ENCODE measurements around the gene RHBDD2.
"Not testable (repeated sequence)": the region's sequence is repeated elsewhere in the genome, so short reads cannot be mapped to it uniquely, and the experiment has no call there.

RHBDD2 gene

GRCh38 chr7:75870557-75871161 lies 8.2 kb upstream of the RHBDD2 start:
- no peak overlapping the region for H3K4me3 ChIP-seq (ENCODE audit: low read depth, low read length)
- ChIA-PET CTCF (interaction anchor here (1.3 to 12.6 kb wide), 2 partner anchors 150 to 444 kb away, joined by 3 to 229 read pairs; no protein-coding TSS in a partner anchor), POLR2A (no interaction called here)
- no peak for DNase-seq (ENCODE audit: low read depth, low spot score)
- TF ChIP-seq CTCF (IDR thresholded peaks at IDR 0.05; ENCODE audit: insufficient read depth, low read length, missing control alignments), result no peak

GRCh38 chr7:75872073-75872782 lies 6.6 kb upstream of the RHBDD2 start:
- POLR2A ChIA-PET, result no interaction called here
- no peak for TF ChIP-seq CTCF (IDR thresholded peaks at IDR 0.05; ENCODE audit: insufficient read depth, low read length, missing control alignments)
- DNase-seq (ENCODE audit: low read depth, low spot score), result no peak
- H3K4me3 ChIP-seq (ENCODE audit: low read depth, low read length), result no peak overlapping the region
- CTCF ChIA-PET, result interaction anchor here (0.6 to 12.6 kb wide), 3 partner anchors 89 to 148 kb away, joined by 3 to 229 read pairs (median 3); no protein-coding TSS in a partner anchor

- H3K4me3 ChIP-seq (ENCODE audit: low read depth, low read length); POLR2A ChIA-PET; DNase-seq (ENCODE audit: low read depth, low spot score): not testable (repeated sequence)
- CTCF ChIA-PET, result interaction anchor here (12.6 kb wide), 1 partner anchor 146 kb away, joined by 229 read pairs; no protein-coding TSS in a partner anchor
Measured at GRCh38 chr7:75874180-75874579, 4.7 kb upstream of the RHBDD2 start.

- CTCF ChIA-PET, result interaction anchor here (1.0 to 12.6 kb wide), 4 partner anchors 9 to 145 kb away, joined by 3 to 229 read pairs (median 4); no protein-coding TSS in a partner anchor
- H3K4me3 ChIP-seq (ENCODE audit: low read depth, low read length), result no peak overlapping the region
- no peak for DNase-seq (ENCODE audit: low read depth, low spot score)
- TF ChIP-seq CTCF (IDR thresholded peaks at IDR 0.05; ENCODE audit: insufficient read depth, low read length, missing control alignments), result no peak
- POLR2A ChIA-PET, result no interaction called here
Measured at GRCh38 chr7:75875113-75876080, 3.4 kb upstream of the RHBDD2 start.

GRCh38 chr7:75876126-75876881 lies 2.5 kb upstream of the RHBDD2 start:
- DNase-seq (ENCODE audit: low read depth, low spot score), result no peak
- POLR2A ChIA-PET, result no interaction called here
- CTCF ChIA-PET, result interaction anchor here (1.6 to 1.7 kb wide), 2 partner anchors 10 to 144 kb away, joined by 3 to 4 read pairs; no protein-coding TSS in a partner anchor
- TF ChIP-seq CTCF (IDR thresholded peaks at IDR 0.05; ENCODE audit: insufficient read depth, low read length, missing control alignments), result no peak
- H3K4me3 ChIP-seq (ENCODE audit: low read depth, low read length), result no peak overlapping the region

GRCh38 chr7:75878312-75878768 lies 494 bp upstream of the RHBDD2 start:
- H3K4me3 ChIP-seq (ENCODE audit: low read depth, low read length), result peak overlapping the region; percentile 51
- no peak for TF ChIP-seq CTCF (IDR thresholded peaks at IDR 0.05; ENCODE audit: insufficient read depth, low read length, missing control alignments)
- DNase-seq (ENCODE audit: low read depth, low spot score), result no peak
- ChIA-PET CTCF (interaction anchor here (1.1 to 1.3 kb wide), 3 partner anchors 11 to 159 kb away, joined by 3 to 5 read pairs (median 4); no protein-coding TSS in a partner anchor), POLR2A (no interaction called here)
